Measurements from ENCODE around the gene ENO2.
A peak's percentile ranks its signal among the peaks of the same experiment; 100 is the strongest.

- peak in 2 of 6 experiments; percentile 9 to 15 for TF ChIP-seq CTCF (IDR thresholded peaks at IDR 0.05)
- TF ChIP-seq POLR2A (IDR thresholded peaks at IDR 0.05), result peak; percentile 30 to 56
These were observed 11.3 kb downstream of the ENO2 start for GRCh38 chr12:6925540-6926279.
